ENCODE results near the gene ESPNL.

Gene ESPNL

DNA sequence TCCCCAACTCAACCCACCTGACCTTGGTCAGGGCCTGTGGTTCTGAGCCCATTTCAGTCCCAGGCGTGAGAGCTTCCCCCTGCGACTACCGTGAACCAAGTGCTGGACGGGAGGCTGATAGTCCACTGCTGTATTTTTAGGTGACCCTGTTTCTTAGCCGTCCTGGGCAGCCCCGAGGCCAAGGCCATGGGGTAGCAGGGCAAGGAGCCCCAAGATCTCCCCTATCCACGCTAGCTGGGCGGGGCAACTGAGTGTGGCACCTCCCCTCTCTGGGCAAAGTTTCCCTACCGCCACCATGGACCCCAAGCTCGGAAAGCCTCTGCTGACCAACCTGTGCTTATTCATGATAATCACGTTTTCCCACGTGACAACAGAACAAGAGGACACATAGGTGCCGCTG is 37.7 kb downstream of the ESPNL start:
- H3K9ac ChIP-seq (ENCODE audit: low read length) = no peak overlapping the region
- no peaks in the 10 kb centered on the region for H3K79me2 ChIP-seq (ENCODE audit: low read length)
- no peak overlapping the region for H3K27ac ChIP-seq (ENCODE audit: low read length)
- DNase-seq = no peak
- no peaks in the 10 kb centered on the region for H3F3A ChIP-seq (ENCODE audit: insufficient read depth, low read length)
- no peaks in the 10 kb centered on the region for H3K4me1 ChIP-seq (ENCODE audit: low read length)
- no peaks in the 10 kb centered on the region; the same call in 1 of the 2 replicates for H3K27me3 ChIP-seq (replicated peaks; ENCODE audit: insufficient read depth, low read length)
- H3K4me3 ChIP-seq (ENCODE audit: low read length) = no peak overlapping the region
- no peak overlapping the region for H3K4me2 ChIP-seq (ENCODE audit: low read depth, low read length)
- H3K9me3 ChIP-seq (replicated peaks; ENCODE audit: insufficient read depth, low read length) = no peaks in the 10 kb centered on the region
- no peaks in the 10 kb centered on the region for H4K20me1 ChIP-seq (ENCODE audit: insufficient read depth, low read length)
- H3K9me2 ChIP-seq (replicated peaks; ENCODE audit: insufficient read depth, low read length) = no peaks in the 10 kb centered on the region
- H2AFZ ChIP-seq (ENCODE audit: low read length) = no peak overlapping the region
- TF ChIP-seq, protein P1, sequence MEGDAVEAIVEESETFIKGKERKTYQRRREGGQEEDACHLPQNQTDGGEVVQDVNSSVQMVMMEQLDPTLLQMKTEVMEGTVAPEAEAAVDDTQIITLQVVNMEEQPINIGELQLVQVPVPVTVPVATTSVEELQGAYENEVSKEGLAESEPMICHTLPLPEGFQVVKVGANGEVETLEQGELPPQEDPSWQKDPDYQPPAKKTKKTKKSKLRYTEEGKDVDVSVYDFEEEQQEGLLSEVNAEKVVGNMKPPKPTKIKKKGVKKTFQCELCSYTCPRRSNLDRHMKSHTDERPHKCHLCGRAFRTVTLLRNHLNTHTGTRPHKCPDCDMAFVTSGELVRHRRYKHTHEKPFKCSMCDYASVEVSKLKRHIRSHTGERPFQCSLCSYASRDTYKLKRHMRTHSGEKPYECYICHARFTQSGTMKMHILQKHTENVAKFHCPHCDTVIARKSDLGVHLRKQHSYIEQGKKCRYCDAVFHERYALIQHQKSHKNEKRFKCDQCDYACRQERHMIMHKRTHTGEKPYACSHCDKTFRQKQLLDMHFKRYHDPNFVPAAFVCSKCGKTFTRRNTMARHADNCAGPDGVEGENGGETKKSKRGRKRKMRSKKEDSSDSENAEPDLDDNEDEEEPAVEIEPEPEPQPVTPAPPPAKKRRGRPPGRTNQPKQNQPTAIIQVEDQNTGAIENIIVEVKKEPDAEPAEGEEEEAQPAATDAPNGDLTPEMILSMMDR (IDR thresholded peaks at IDR 0.05; ENCODE audit: low read length) = no peak
- TF ChIP-seq EZH2 (optimal IDR thresholded peaks at IDR 0.05; ENCODE audit: low read depth, low read length) = no peak
- TF ChIP-seq EZH2phosphoT487 (IDR thresholded peaks at IDR 0.05; ENCODE audit: low read length) = no peak
- H3K36me3 ChIP-seq (replicated peaks; ENCODE audit: insufficient read depth, low read length) = no peaks in the 10 kb centered on the region

DNA sequence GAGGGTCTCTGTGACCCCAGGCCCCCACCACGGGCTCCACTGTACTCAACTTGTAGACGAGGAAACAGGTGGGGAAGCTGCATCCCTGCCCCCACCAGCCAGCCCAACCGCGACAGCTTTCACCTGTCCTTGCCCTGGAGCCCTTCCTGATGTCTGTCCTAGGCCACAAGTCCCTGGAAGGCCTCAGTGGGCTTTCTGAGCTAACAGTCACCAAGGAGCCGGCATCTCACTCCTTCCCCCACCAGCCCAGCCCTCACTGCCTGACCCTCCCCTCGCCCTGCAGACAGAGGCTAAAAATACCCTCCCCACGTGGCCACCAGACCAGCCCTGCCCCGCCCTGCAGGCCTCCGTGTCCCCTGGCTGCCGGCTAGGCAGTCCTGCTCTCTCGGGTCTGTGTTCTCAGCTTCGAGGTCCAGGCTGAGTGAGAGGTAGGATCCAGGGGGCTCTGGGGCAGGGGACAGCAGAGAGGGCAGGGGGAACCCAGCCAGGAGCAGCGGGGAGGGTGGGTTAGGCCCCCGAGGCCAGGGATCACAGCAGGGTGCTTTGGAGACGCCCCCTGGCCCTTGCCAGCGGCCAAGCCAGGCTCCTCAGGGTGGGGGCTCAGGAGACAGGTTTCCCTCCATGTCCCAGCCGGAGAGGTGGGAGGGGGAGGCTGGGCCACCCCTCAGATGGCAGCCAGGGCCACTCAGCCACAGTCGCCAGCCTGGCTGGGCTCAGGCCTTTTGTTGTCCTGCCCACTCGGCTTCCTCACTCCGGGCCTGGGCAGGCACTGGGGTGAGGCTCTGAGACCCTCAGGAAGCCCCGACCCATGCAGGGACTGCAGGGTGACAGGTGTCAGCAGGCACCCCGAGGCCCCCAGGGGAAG is 38.4 kb downstream of the ESPNL start, which contains the start of gene KLHL30:
Gene KLHL30 (plus strand): TSS at position 338 of the 865 bp plus-strand sequence. CDS start 2,087 bp downstream, outside the sequence.
- TF ChIP-seq, protein P1 (IDR thresholded peaks at IDR 0.05; ENCODE audit: low read length) = no peak
- Histone ChIP-seq H3K9me2 (replicated peaks; ENCODE audit: insufficient read depth, low read length) (no peaks in the 10 kb centered on the region), H3K4me2 (ENCODE audit: low read depth, low read length) (peak within 1 kb of the TSS; percentile 97), H3K27ac (ENCODE audit: low read length) (no peak within 1 kb of the TSS), H3F3A (ENCODE audit: insufficient read depth, low read length) (no peaks in the 10 kb centered on the region), H4K20me1 (ENCODE audit: insufficient read depth, low read length) (no peaks in the 10 kb centered on the region), H3K36me3 (replicated peaks; ENCODE audit: insufficient read depth, low read length) (no peaks in the 10 kb centered on the region), H3K9ac (ENCODE audit: low read length) (no peak within 1 kb of the TSS), H3K79me2 (ENCODE audit: low read length) (no peaks in the 10 kb centered on the region), H3K9me3 (replicated peaks; ENCODE audit: insufficient read depth, low read length) (no peaks in the 10 kb centered on the region), H3K4me1 (ENCODE audit: low read length) (no peaks in the 10 kb centered on the region), H2AFZ (ENCODE audit: low read length) (peak within 1 kb of the TSS; percentile 80), H3K27me3 (replicated peaks; ENCODE audit: insufficient read depth, low read length) (no peaks in the 10 kb centered on the region; the same call in 1 of the 2 replicates), H3K4me3 (ENCODE audit: low read length) (peak within 1 kb of the TSS; percentile 49)
- no peak for DNase-seq

DNA sequence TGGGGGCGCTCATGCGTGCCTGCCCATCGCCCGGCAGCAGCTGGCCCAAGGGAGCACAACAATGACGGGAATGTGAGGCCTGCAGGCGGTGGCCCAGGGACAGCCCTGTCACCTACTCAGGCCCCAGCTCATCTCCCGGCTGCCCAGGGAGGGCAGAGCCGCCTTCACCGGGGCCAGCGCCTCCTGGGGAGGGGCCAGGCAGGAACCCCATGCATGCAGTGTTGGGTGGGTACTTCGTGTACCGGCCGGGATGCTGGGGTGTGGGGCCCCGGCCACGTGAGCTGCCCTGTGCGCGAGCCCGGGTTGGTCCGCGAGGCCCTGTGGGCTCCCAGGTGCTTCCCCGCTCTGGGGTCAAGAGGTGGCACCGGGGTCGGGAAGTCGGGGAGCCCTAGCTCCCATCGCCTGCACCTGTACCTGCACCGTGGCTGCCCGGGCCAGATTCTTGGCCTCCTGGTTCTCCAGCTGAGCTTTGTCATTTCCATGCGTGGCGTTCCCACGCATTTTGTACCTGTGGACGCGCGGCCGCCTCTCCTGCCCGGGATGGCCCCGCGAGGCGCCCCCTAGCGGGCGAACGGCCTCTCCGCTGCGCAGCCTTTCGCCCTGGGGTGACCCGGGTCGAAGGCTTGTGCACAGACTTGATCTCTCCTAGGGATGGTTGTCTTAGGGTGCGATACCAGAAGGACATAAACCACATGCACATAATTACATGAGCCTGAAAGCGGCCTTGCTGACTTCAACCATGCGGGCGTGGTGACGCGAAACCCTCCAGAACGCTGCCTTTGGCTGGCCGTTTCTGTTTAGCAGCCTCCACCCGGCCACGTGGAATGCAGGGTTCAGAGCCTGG is 39.3 kb downstream of the ESPNL start:
- H3K79me2 ChIP-seq (ENCODE audit: low read length) = no peaks in the 10 kb centered on the region
- TF ChIP-seq EZH2phosphoT487 (IDR thresholded peaks at IDR 0.05; ENCODE audit: low read length) (no peak), EZH2 (optimal IDR thresholded peaks at IDR 0.05; ENCODE audit: low read depth, low read length) (no peak)
- TF ChIP-seq, protein P1 (IDR thresholded peaks at IDR 0.05; ENCODE audit: low read length) = peak; percentile 88
- H3K36me3 ChIP-seq (replicated peaks; ENCODE audit: insufficient read depth, low read length) = no peaks in the 10 kb centered on the region
- no peaks in the 10 kb centered on the region for H4K20me1 ChIP-seq (ENCODE audit: insufficient read depth, low read length)
- H3K27me3 ChIP-seq (replicated peaks; ENCODE audit: insufficient read depth, low read length) = no peaks in the 10 kb centered on the region; the same call in 1 of the 2 replicates
- H3K4me3 ChIP-seq (ENCODE audit: low read length) = peak overlapping the region; percentile 49
- DNase-seq = peak; percentile 46
- peak overlapping the region; percentile 97 for H3K4me2 ChIP-seq (ENCODE audit: low read depth, low read length)
- H3K27ac ChIP-seq (ENCODE audit: low read length) = no peak overlapping the region
- H3K9me3 ChIP-seq (replicated peaks; ENCODE audit: insufficient read depth, low read length) = no peaks in the 10 kb centered on the region
- H3F3A ChIP-seq (ENCODE audit: insufficient read depth, low read length) = no peaks in the 10 kb centered on the region
- peak overlapping the region; percentile 80 for H2AFZ ChIP-seq (ENCODE audit: low read length)
- no peaks in the 10 kb centered on the region for H3K9me2 ChIP-seq (replicated peaks; ENCODE audit: insufficient read depth, low read length)
- H3K4me1 ChIP-seq (ENCODE audit: low read length) = no peaks in the 10 kb centered on the region
- no peak overlapping the region for H3K9ac ChIP-seq (ENCODE audit: low read length)
